AG04449 (cell line): ENCODE data around the gene SLC24A3.

Experiments
- CTCF ChIA-PET: fragments of 350-600 bp; formaldehyde crosslinking; extraction: SDS; loops from one replicate; lab custom pipeline; 2021; ENCODE audit warnings: antibody characterized with exemption; lab: Yijun Ruan, JAX
- POLR2A ChIA-PET: fragments of 400-600, 350-600 bp; formaldehyde crosslinking; extraction: SDS; loops from one replicate; lab custom pipeline; 2020; ENCODE audit warnings: antibody characterized with exemption, inconsistent platforms; lab: Yijun Ruan, JAX
- DNase-seq: peaks from one replicate; pipeline ENCODE4 v3.0.0-alpha.2; 2010; ENCODE audit warnings: low read depth, low spot score
- H3K4me3 ChIP-seq: 2 replicates; pipeline ENCODE4 v1.5.1; 2011; ENCODE audit warnings: low read depth, mild to moderate bottlenecking, control low read depth, low read length
- CTCF ChIP-seq: IDR thresholded peaks from one replicate; pipeline ENCODE4 v1.5.1; 2011; ENCODE audit warnings: mild to moderate bottlenecking, moderate library complexity, low read length, control low read depth, inconsistent platforms; ENCODE audit not compliant: insufficient read depth; ENCODE audit errors: missing control alignments

Gene SLC24A3

GRCh38 chr20:19269737-19270340 is 57.4 kb downstream of the SLC24A3 start:
- ChIA-PET POLR2A (interaction anchor here (1.2 kb wide), 1 partner anchor 16 kb away, joined by 3 read pairs; no protein-coding TSS in a partner anchor), CTCF (no interaction called here)
- no peak overlapping the region for H3K4me3 ChIP-seq
- no peak for TF ChIP-seq CTCF
- no peak for DNase-seq

- CTCF ChIA-PET: no interaction called here
- POLR2A ChIA-PET: no interaction called here
- no peak for TF ChIP-seq CTCF
- DNase-seq: no peak
- no peak overlapping the region for H3K4me3 ChIP-seq
Observed at GRCh38 chr20:19271879-19272651, 59.6 kb downstream of the SLC24A3 start.

GRCh38 chr20:19272976-19273654 is 60.7 kb downstream of the SLC24A3 start:
- no peak for DNase-seq
- TF ChIP-seq CTCF: no peak
- POLR2A ChIA-PET: no interaction called here
- no peak overlapping the region for H3K4me3 ChIP-seq
- CTCF ChIA-PET: no interaction called here

GRCh38 chr20:19274001-19274400 is 61.6 kb downstream of the SLC24A3 start:
- POLR2A ChIA-PET: no interaction called here
- H3K4me3 ChIP-seq: no peak overlapping the region
- CTCF ChIA-PET: no interaction called here
- no peak for DNase-seq
- TF ChIP-seq CTCF: no peak

GRCh38 chr20:19274412-19275015 is 62.1 kb downstream of the SLC24A3 start:
- ChIA-PET POLR2A (no interaction called here), CTCF (no interaction called here)
- no peak for DNase-seq
- H3K4me3 ChIP-seq: no peak overlapping the region
- TF ChIP-seq CTCF: no peak
